ENCODE data around the gene CEP192.

Gene CEP192

DNA sequence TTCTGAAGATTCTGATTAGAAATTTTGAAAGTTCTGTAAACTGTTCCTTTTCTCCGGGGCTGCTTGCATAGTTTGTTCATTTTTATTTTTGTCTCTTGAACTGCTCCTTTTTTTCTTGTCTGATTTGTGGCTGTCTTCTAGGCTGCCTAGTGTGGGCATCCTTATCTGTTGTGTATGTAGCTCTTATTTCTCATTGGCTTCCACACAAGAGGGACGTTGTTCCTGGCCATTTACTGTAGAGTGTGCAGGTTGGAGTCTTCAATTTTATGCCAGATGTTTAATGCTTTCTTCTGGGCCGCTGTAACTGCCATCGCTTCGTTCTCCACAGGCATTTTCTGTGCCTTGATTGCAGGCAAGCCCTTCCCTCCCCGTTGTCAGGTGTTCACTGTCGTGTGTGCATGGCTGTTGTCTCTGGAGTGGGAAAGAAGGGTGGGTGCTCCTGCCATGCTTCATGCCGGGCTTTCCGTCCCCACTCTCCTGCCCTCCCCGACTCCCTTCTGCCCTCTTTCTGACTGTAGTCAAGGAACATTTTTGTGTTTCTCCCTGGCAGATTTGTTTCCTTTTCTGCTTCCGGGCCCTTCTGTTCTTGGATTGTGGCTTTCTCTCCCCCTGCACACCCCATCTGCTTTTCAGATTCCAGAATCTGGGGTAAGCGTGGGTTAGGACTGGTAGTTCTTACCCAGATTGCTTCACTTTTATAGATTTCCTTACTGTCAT is 15.5 kb downstream of the CEP192 start:
- no peak for TF ChIP-seq EZH2phosphoT487 (IDR thresholded peaks at IDR 0.05; ENCODE audit: borderline replicate concordance, low read length)
- TF ChIP-seq, protein P1, sequence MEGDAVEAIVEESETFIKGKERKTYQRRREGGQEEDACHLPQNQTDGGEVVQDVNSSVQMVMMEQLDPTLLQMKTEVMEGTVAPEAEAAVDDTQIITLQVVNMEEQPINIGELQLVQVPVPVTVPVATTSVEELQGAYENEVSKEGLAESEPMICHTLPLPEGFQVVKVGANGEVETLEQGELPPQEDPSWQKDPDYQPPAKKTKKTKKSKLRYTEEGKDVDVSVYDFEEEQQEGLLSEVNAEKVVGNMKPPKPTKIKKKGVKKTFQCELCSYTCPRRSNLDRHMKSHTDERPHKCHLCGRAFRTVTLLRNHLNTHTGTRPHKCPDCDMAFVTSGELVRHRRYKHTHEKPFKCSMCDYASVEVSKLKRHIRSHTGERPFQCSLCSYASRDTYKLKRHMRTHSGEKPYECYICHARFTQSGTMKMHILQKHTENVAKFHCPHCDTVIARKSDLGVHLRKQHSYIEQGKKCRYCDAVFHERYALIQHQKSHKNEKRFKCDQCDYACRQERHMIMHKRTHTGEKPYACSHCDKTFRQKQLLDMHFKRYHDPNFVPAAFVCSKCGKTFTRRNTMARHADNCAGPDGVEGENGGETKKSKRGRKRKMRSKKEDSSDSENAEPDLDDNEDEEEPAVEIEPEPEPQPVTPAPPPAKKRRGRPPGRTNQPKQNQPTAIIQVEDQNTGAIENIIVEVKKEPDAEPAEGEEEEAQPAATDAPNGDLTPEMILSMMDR (IDR thresholded peaks at IDR 0.05; ENCODE audit: low read depth, low read length, poor library complexity, severe bottlenecking): no peak
- no peak overlapping the region for H3K4me2 ChIP-seq (ENCODE audit: low read length)
- peaks cover 54% of the 10 kb centered on the region for H3K79me2 ChIP-seq (ENCODE audit: control insufficient read depth, low read length)
- H3K9me3 ChIP-seq (ENCODE audit: control insufficient read depth, insufficient read depth, low read length): no peaks in the 10 kb centered on the region
- H4K20me1 ChIP-seq (ENCODE audit: control insufficient read depth, insufficient read depth, low read depth, low read length): 0 out of 2 replicates have a peak, but pooled peaks cover 10% of the 10 kb centered on the region
- H3K27ac ChIP-seq (ENCODE audit: low read depth, low read length): no peak overlapping the region
- H3K9me2 ChIP-seq (replicated peaks; ENCODE audit: control insufficient read depth, low read length): no peaks in the 10 kb centered on the region
- H3K36me3 ChIP-seq (ENCODE audit: control insufficient read depth, low read length): peaks cover 87% of the 10 kb centered on the region
- no peaks in the 10 kb centered on the region for H3F3A ChIP-seq (ENCODE audit: control insufficient read depth, insufficient read depth)
- H3K4me1 ChIP-seq (ENCODE audit: control insufficient read depth, low read length): 0 out of 2 replicates have a peak, but pooled peaks cover 5% of the 10 kb centered on the region
- no peaks in the 10 kb centered on the region for H3K27me3 ChIP-seq (ENCODE audit: control insufficient read depth, low read length)
- no peak overlapping the region for H3K4me3 ChIP-seq (ENCODE audit: low read length)

DNA sequence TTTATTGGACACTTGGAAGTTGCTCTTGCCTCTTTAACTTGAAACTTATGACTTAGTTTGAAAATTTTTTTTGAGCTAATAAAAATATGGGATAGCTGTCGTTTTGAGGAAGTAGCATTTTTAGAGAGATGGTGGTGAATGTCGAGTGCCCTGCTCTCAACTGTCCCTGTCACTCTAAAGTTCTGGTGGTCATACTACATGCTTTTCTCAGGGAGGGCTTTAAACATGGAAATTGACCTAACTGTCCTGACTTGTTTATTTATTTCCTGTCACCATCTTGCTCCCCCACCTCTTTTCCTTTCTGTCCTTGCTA is 16.0 kb downstream of the CEP192 start:
- Histone ChIP-seq H3F3A (ENCODE audit: control insufficient read depth, insufficient read depth) (no peaks in the 10 kb centered on the region), H3K9me3 (ENCODE audit: control insufficient read depth, insufficient read depth, low read length) (no peaks in the 10 kb centered on the region), H3K27ac (ENCODE audit: low read depth, low read length) (no peak overlapping the region), H3K4me3 (ENCODE audit: low read length) (no peak overlapping the region), H3K36me3 (ENCODE audit: control insufficient read depth, low read length) (peaks cover 88% of the 10 kb centered on the region), H4K20me1 (ENCODE audit: control insufficient read depth, insufficient read depth, low read depth, low read length) (0 out of 2 replicates have a peak, but pooled peaks cover 10% of the 10 kb centered on the region), H3K4me1 (ENCODE audit: control insufficient read depth, low read length) (0 out of 2 replicates have a peak, but pooled peaks cover 5% of the 10 kb centered on the region), H3K27me3 (ENCODE audit: control insufficient read depth, low read length) (no peaks in the 10 kb centered on the region), H3K9me2 (replicated peaks; ENCODE audit: control insufficient read depth, low read length) (no peaks in the 10 kb centered on the region), H3K79me2 (ENCODE audit: control insufficient read depth, low read length) (peaks cover 51% of the 10 kb centered on the region), H3K4me2 (ENCODE audit: low read length) (no peak overlapping the region)
- no peak for TF ChIP-seq EZH2phosphoT487 (IDR thresholded peaks at IDR 0.05; ENCODE audit: borderline replicate concordance, low read length)
- TF ChIP-seq, protein P1 (IDR thresholded peaks at IDR 0.05; ENCODE audit: low read depth, low read length, poor library complexity, severe bottlenecking): no peak

DNA sequence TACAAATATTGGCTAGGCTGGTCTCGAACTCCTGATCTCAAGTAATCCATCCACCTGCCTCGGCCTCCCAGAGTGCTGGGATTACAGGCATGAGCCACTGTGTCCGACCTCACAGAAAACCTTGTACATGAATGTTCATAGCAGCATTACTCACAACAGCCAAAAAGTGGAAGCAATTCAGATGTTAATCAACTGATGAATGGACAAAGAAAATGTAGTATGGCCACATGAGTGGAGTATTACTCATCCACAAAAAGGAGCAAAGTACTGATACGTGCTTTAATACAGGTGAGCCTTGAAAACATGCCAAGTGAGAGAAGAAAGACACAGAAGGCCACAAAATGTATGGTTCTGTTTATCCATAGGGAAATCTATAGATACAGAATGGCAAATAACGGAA is 20.6 kb downstream of the CEP192 start:
- H3K36me3 ChIP-seq (ENCODE audit: control insufficient read depth, low read length): peaks cover 91% of the 10 kb centered on the region
- no peaks in the 10 kb centered on the region for H3K9me3 ChIP-seq (ENCODE audit: control insufficient read depth, insufficient read depth, low read length)
- no peak overlapping the region for H3K4me3 ChIP-seq (ENCODE audit: low read length)
- peaks cover 15% of the 10 kb centered on the region for H3K79me2 ChIP-seq (ENCODE audit: control insufficient read depth, low read length)
- H3K27me3 ChIP-seq (ENCODE audit: control insufficient read depth, low read length): no peaks in the 10 kb centered on the region
- H4K20me1 ChIP-seq (ENCODE audit: control insufficient read depth, insufficient read depth, low read depth, low read length): peaks cover 5% of the 10 kb centered on the region; the same call in 1 of the 2 replicates
- no peak overlapping the region for H3K4me2 ChIP-seq (ENCODE audit: low read length)
- H3K27ac ChIP-seq (ENCODE audit: low read depth, low read length): no peak overlapping the region
- no peaks in the 10 kb centered on the region for H3F3A ChIP-seq (ENCODE audit: control insufficient read depth, insufficient read depth)
- H3K9me2 ChIP-seq (replicated peaks; ENCODE audit: control insufficient read depth, low read length): no peaks in the 10 kb centered on the region
- H3K4me1 ChIP-seq (ENCODE audit: control insufficient read depth, low read length): 0 out of 2 replicates have a peak, but pooled peaks cover 5% of the 10 kb centered on the region
- no peak for TF ChIP-seq EZH2phosphoT487 (IDR thresholded peaks at IDR 0.05; ENCODE audit: borderline replicate concordance, low read length)
- TF ChIP-seq, protein P1 (IDR thresholded peaks at IDR 0.05; ENCODE audit: low read depth, low read length, poor library complexity, severe bottlenecking): no peak
